SH-SY5Y (cell line): ENCODE data around the gene SMARCAL1.

Source experiments
- GATA2 ChIP-seq: IDR thresholded peaks from 2 replicates; pipeline ENCODE4 v1.6.1; 2011; ENCODE audit warnings: mild to moderate bottlenecking, low read depth, low read length
- GATA3 ChIP-seq: IDR thresholded peaks from 2 replicates; pipeline ENCODE4 v1.6.1; 2011; ENCODE audit warnings: low read depth, mild to moderate bottlenecking, low read length, moderate library complexity

SMARCAL1 gene

DNA sequence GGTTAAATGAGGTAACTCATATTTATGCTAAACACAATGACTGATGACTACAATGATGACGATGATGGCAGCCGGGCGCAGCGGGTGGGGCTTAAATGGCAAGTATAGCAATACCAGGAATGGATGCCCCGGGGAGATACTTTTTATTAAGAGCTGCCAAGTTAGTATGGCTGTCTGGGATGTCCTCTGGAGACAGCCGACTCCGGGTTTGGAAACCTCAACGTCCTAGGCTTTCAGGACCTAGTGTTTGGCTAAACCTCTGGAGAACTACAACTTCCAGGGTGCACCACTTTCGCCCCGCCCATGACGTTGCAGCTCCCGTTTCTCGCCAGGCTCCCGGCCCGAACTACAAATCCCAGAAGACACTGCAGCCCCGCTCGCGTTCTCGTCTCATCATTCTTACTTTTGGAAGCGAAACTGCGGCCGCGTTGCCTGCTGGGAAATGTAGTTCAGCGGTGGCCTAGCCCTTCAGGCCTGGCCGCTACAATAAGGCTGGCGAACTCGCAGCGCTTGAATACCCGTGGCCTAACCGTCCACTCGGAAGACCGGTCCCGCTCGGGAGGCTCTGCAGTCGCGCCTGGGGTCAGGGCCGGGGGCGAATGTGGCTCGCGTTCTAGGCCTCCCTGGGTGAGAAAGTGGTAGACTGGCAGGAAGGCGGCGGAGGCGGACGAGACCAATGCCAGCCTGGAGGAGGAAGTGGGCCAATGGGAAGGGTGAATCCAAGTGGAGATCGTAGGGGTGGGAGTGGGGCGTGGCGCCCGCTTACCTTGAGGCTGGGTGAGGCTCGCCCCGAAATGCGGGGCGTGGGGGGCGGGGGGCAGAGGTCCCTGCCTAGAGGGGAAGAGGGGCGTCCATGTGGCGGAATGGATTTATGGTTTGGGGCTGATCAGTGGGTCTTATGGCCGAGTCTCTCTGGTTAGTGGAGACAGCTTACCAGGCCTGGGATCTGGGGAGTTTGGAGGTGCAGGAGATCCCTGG lies at the start of gene SMARCAL1:
Gene SMARCAL1, plus strand, starts transcription at position 463 of the 978 bp plus-strand sequence. CDS start 2,221 bp downstream, outside the sequence.
- no peak for TF ChIP-seq GATA2
- TF ChIP-seq GATA3 = no peak

DNA sequence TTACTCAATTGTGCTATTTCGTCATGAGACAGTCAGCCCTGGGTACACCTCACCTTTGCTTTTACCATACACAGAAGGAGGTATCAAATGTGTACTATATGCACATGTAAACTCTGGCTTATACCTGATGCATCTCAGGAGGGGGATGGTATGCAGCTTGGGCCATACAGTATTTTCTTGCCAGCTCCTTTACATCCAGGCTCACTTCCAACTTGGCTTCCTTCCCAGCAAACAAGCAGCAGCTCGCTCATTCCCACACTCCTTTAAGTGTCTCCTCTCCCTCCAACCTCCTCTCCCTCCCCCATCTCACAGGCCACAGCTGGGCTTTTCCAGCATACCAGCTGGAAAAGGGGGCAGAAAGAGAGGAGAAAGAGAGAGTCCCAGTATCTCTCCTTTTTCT lies 49.6 kb upstream of the SMARCAL1 start:
- TF ChIP-seq GATA2 = no peak
- no peak for TF ChIP-seq GATA3

DNA sequence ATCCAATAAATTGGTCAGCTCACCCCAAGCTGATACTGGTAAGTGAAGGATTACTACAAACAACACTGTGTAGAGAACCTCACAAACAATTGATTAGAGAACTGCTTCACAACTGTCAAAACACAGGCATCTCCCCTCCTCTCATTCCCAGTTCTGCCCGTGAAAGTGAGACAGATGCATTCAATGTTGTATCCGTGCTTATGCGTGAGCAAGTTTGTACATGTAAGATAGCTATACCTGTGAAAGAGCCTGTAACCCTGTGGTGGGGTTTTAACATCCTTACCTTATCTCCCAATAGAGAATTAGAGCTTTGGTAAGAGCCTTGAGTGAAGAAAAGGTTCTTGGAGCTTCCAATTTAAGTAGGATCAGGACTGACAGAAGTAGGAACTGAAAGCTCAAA lies 49.1 kb upstream of the SMARCAL1 start:
- TF ChIP-seq GATA3 (no peak), GATA2 (no peak)

DNA sequence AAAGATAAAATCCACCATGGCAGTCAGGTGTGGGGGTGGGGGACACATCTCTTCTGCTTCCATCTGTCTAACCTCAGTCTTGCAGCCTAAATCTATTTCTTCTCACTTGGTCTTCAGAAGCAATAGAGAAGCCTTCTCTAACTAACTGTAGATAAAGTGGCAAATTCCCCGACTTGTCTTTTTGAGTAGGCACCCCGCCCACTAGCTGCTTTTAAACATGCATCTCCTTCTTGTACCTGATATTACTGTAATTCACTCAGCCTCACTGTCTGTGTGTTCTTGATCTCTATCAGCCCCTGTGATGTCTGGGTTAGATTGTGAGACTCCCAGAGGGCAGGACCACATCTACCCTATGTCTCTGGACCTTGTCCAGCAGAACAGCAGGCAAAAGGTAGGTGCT lies 46.8 kb upstream of the SMARCAL1 start:
- TF ChIP-seq GATA2 (peak; percentile 42; the same call in 1 of the 2 replicates), GATA3 (no peak)

DNA sequence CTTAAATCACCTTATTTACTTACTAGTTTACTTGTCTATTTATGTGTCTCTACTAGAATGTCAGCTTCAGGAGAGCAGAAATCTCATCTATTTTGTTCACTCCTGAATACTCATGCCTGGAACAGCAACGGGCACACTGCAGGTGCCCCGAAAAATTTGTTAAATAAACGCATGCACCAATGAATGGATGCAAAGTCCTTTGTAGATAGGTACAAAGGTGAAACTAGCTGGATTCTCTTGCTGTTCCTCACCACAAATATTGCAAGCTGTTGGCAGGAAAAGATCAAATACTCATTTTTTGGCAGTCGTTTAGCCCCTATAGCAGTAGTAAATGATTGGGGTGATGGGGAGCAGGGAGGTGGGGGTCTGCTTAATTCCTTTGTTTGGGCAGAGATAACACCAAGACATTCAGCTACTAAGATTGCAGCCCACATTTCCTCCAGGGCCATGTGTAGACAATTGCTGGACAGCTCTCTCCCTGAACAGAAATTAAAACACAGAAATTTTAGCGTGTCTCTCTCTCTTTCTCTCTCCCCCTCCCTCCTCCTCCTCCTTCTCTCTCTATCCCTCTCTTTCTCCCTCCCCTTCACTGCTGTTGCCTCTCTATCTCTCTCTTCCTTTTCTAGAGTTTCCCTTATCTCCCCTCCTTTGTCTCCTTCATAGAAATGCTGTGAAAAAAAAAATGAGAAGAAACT lies 45.4 kb upstream of the SMARCAL1 start:
- no peak for TF ChIP-seq GATA3

DNA sequence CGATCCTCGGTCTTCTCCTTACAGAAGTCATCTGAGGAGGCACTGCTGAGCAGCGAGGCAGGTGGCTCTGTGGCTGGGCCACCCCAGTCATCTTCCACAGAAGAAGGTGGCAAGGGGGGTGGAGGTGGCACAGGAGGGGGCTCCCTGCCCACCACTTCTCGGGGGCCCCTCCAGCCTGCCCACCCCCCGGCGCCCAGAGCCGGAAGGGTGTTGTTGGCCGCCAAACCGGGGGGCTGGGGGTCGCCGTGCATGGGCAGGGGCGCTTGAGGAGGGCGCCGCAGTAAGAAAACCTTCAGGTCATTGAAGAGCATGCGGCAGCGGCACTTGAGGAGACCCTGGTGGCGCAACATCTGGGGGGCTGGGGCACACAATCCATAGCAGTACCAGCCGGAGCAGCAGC lies 42.5 kb upstream of the SMARCAL1 start:
- TF ChIP-seq GATA2 (no peak), GATA3 (no peak)

DNA sequence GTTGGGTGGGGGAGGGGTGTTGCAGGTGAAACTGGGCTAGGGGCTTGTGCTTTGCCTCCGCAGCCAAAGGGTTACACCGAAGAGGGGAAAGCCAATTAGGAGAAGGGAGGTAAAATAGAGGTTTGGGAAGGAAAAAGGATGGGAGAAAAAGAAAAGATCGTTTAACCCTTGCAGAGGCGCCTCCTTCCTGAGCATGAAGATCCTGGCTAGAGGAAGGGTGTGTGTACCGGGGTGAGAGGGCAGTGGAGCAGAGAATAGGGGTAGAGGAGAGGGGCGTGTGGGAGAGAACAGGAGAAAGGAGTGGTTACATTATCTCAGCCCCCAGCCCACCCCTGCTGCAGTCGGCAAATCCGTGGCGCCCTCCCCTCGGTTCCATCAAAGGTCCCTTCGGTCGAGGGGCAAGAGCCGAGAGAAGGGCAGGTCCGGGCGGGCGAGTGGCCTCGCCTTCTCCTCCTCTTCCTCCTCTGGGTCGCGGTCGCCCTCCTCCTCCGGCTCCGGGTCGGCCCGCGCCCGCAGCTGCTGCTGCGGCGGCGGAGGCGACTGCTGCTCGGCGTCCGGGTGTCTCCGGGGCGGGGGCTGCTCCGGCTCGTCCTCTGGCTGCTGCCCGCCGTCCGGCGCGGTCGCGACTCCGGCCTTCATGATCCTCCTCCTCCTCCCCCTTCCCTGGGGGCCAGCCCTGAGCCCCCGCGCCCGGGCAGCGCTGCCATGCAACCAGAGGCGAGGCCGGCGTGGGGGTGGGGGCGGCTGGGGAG lies 41.1 kb upstream of the SMARCAL1 start:
- TF ChIP-seq GATA2 = no peak
- TF ChIP-seq GATA3 = no peak

DNA sequence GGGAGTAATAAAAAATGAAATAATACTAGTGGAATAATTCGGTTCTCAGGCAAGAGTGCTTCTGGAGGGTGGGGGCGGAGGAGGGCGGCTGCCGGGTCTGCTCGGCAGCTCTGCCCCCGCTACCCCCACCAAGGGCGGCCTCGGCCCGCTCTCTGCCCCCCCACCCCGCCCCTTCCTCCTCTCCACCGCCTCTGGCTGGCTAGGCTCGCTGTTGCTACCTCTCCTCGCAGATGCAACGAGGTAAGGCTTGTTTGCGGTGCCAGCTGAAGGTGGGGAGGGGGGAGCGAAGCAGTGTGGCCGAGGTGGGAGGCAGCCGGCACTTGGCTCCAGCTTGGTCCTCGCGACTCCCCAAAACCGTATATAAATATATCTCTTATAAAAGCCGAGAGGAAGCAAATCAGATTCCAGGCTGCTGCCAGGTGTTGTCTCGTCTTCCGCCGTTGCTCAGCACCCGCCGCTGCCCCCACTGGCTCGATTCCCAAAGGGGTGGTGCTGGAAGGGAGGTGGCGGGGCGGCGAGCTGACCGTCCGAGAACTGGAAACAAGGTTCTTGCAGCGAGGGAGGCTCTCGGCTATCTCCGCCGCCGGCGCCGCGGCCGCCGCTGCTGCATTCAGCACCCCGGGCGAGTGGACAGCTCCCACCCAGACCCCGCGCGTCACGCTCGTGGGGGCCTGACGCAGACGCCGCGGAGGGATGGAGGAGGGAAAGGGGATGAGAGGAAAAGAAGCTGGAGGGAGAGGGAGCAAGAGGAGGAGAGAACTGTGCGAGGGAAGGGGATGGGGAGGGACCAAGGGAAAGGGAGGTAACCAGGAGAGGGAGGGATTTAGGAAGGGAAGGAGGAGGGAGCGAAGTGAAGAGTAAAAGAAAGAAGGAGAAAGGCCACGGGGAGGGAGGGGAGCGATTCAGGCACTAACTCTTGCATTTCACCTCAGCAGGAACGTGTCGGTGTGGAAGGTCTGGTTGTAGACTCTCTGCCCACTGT lies 40.3 kb upstream of the SMARCAL1 start, which contains the start of gene MARCHF4:
Gene MARCHF4, minus strand, starts transcription at position 763 of the 982 bp plus-strand sequence. CDS start 2,223 bp downstream, outside the sequence.
- 0 out of 2 replicates have a peak, but pooled peaks have one; percentile 12 for TF ChIP-seq GATA2
- no peak for TF ChIP-seq GATA3

DNA sequence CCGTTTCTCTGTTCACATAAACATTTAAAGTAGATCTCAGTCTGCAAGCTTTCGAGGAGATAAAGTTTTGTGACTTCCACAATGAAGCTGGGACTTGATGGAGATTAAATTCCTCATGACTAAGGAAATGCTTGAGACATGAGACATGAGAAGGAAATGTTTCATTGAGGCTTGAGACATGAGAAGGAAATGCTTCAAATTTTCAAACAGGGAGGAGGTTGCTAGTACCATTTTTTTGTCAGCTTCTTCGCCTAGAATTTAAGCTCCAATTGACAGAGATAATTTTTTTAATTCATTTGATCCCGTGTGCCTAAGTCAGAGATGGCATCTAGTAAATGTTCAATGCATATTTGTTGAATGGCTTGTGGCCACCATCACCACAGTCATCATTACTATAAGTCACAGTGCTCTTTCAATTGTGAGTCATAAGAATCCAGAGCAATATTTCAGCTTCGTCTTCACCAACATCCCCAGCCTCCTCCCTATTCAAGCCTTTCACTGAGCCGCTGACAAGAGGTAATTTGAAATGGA lies 39.5 kb upstream of the SMARCAL1 start:
- no peak for TF ChIP-seq GATA2
- no peak for TF ChIP-seq GATA3

DNA sequence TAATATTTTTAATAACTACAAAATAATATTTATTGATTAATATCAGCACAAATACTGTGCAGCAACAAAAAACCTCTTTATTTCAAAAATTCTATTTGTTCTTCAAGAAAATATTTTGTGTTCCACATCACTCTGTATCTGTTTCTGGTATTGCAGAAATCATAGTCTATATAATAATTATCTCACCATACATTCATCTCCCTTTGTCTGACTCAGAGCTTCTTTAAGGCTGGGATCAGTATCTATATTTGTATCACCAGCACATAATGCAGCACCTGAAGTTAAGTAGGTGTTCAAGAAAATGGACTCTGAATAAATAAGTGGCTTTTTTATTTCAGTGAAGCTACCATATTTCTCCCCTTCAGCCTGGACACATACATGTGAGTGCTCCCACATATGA lies 38.4 kb upstream of the SMARCAL1 start:
- TF ChIP-seq GATA2 (no peak), GATA3 (no peak)

DNA sequence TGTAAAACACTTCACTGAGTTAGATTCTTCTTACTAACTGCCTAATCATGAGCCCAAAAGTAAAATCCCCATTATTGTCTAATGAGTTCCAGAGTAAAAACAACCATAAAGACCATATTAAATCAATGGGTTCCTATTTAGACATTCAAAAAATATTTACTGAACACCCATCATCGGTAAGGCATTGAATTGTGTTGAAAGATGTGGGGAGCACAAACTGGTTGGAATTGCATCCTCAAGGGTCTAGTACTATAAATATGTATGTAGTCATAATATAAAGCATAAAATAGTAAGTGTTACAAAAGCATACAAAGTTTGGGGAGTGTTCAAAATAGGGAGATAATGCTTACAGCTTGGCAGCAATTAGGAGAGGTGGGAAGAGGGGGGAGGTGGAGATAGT lies 37.0 kb upstream of the SMARCAL1 start:
- TF ChIP-seq GATA3 (no peak), GATA2 (no peak)

DNA sequence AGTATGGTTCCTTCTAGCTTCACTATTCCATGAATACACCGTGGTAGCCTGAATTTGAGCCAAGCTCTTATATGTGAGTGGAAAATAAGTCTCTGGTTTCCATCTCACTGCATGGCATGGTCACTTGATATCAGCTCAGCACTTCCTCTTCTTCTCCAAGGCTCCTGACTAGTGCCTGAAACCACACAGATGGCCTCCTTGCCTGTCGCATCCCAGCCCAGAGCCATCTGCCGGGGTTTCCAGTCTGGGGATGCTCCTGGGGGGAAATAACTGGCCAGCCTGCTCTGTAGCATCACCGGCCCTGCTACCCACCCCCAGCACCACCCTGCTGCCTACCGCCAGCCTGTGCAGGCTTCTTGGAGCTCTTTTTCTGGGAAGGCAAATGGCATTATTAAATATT lies 32.3 kb upstream of the SMARCAL1 start:
- no peak for TF ChIP-seq GATA2

DNA sequence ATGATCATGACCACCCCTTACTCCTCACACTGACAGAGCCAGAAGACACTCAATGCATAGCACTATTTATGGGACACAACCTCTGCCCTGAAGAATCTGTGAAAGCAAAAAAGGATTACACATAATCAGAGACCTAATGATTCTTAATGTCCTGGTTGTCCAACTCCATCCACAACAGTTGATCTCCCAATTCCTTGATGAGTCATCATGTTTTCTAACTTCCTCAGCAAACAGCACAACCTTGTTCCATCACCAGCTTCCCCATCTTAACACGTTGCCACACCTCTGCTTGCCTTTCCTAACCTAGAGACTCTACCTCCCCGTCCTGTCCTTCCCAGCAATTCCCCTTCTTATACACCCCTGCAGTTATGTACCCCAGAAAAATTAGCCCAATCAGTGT lies 26.8 kb upstream of the SMARCAL1 start:
- TF ChIP-seq GATA2 (no peak), GATA3 (no peak)

DNA sequence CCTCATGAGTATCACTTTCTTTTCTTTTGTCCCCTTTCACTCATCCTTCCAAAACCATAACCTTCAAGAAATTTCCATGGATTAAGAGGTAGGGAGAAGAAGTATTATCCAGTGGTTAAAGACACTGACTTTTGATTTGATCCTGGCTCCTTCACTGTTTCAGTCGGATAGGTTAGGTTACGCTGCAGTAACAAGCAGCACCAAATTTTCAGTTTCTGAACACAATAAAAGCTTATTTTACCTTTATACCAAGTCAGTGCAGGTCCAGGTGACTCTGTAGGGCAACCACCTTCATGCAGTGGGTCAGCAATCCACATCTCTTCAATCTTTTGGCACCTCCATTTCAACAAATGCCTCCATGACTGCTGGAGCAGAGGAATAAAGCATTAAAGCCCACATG lies 25.0 kb upstream of the SMARCAL1 start:
- no peak for TF ChIP-seq GATA3
- no peak for TF ChIP-seq GATA2
